ENCODE results near the gene TXNL4B.

The TXNL4B gene

DNA sequence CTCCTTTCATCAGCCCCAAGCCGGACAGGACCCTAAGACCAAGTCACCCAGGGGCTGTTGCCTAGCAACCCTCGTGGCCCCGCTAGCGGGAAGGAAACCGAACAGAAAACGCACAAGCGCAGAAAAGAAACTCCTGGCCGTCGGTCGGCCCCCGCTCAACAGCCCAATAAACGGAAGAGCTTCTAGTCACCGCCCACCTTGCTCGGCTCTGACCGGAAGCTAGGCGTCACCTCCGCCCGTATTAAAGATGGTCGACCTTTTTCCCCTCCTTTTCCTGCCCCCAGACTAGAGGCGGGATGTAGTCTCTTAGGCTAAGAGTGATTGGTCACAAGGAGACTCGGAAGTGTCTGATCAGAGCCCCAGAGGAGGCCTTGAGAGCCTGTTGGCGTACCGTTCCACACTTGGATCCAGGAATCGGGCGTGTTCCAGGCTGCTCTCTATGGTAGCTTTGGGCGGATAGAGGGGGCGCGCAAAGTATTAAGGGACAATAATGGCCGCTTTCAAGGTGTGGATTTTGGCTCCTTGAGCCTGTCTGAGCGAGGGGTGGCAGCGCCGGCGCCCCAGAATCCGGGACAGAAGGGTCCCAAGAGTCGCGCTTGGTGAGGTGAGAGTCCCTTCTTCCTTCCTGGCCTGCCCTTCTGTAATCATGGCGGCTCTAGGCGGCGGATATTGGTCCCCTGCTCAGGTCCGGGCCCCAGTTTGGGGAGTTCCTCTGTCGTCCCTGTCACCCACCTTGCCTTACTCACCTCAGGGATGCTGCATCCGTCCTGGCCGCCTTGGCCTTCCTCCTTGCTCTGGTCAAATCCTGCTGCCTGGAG, at the start of gene TXNL4B, which contains the start of gene DHX38:
Gene TXNL4B (minus strand): TSS at position 173 of the 818 bp plus-strand sequence. CDS start 2,871 bp downstream, outside the sequence.
Gene DHX38 (plus strand): TSS at position 400 of the 818 bp plus-strand sequence. CDS start 2,311 bp downstream, outside the sequence.
- peak; percentile 86 to 90 for DNase-seq (ENCODE audit: low read depth in 2 of 2)

DNA sequence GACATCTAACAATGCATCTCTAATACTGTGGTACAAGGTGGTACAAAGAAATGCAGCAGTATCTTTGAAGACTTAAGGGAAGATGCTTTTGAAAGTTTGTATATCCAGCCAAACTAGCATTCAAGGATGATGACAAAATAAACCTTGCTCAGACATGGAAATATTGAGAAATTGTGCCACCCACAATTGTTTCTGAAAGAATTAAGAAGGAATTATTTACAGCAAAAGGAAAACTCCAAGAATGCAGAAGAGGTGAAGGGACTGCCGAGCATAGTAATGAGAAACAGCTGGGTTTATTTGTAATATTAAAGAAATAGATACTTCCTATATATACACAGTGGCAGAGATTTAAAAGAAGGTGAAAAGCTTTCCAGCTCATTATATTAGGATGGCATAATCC, 49.1 kb upstream of the TXNL4B start:
- DNase-seq (ENCODE audit: low read depth in 2 of 2) = no peak

DNA sequence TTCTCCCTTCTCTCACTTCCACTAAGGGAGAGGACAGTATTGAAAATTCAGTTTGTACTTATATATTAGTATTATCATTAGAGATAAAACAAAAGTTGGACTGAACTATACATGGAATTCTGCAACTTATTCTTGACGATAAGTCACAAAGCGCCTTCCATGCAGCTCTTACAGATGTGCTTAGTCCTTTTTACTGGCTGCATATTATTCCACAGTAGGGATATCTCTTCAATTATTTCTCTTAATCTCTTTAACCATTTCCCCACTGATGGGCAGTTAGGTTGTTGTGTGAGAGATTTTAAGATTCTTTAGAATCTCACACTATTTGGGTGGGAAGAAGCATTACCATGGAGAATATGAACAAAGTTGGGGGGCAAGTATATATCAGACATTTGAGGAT, 46.5 kb upstream of the TXNL4B start:
- DNase-seq (ENCODE audit: low read depth in 2 of 2) = no peak

DNA sequence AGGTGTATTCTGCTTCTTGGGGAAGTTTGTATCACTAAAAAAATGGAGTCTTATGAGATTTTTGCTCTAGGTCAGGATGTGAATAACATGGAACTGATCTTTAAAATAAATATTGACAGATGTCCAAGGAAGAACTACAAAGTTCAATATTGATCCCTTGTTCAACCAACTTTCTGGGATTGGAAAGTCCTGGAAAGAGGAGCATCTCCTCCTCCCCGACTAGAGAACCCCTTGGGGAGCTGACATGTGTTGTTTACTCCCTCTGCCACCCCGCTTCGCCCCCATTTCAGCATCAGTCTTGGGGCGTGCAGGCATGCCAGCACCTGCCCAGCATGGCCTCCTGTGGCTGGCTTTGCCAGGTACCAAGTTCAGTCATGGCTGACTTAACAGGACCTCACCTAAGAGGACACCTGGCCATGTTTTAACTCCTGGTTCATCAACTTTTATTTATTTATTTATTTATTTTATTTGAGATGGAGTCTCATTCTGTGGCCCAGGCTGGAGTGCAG, 44.7 kb upstream of the TXNL4B start:
- no peak for DNase-seq (ENCODE audit: low read depth in 2 of 2)

DNA sequence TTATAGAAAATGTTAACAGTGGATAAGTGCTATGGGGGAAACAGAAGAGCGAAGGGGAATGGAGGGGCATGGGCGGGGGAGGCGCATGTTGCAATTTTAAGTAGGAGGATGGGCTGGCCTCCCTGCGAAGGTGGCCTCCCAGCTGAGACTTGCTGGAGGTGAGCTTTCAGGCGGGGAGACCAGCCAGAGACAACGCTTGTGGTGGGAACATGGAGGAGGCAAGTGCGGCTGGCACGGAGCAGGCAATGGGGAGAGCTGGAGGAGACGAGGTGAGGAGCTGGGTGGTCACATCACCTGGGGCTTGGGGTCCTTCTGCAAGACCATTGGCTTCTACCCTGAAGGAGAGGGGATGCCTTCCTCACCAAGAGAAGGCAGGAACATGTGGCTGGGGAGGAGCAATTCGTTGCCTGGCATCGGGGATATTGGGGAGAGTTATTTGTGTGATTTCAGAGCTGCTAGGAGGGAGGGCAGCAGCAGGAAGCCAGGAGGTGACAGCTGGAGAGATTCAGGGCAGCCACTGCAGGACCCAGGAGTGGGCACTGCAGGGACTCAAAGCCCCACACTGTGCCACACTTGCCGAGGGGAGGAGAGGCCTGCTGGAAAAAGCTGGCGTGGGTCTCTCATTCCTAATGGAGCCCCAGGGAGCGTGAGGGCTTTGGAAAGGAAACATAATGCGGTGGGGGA, 44.1 kb upstream of the TXNL4B start:
- no peak for DNase-seq (ENCODE audit: low read depth in 2 of 2)

DNA sequence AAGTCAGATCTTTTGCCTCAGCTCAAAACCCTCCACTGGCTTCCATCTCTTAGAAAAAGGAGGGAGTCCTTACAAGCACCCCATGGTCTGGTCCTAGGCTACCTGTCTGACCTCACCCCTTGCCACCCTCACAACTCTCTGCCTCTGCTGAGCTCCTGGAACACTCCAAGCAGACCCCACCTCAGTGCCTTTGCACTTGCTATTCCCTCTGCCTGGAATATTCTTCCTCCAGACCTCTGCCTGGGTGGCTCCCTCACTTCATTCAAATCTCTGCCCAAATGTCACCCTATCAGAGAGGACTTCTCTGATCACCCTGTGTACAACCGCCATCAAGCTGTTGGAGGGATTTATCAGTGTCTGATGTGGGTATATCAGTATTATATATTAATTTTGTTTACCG, 41.1 kb upstream of the TXNL4B start:
- DNase-seq (ENCODE audit: low read depth in 2 of 2) = no peak

DNA sequence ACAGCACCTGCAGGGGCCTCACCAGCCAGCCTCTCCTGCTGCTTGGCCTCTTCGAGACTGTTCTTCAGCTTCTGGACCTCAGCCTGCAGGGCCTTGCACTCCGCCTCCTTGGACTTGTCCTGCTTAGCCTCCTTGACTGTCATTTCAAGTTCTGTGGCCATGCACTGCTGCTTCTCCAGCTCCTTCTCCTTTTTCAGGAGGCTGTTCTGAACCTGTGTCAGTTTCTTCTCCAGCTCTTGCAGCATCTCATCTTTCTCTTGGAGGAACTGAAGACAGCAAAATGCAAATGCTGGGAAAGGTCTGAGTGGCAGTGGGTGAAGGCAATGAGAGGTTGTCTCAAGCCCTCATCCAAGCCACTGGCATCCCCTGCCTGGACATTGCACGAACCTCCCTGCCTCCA, 39.3 kb upstream of the TXNL4B start:
- no peak for DNase-seq (ENCODE audit: low read depth in 2 of 2)

DNA sequence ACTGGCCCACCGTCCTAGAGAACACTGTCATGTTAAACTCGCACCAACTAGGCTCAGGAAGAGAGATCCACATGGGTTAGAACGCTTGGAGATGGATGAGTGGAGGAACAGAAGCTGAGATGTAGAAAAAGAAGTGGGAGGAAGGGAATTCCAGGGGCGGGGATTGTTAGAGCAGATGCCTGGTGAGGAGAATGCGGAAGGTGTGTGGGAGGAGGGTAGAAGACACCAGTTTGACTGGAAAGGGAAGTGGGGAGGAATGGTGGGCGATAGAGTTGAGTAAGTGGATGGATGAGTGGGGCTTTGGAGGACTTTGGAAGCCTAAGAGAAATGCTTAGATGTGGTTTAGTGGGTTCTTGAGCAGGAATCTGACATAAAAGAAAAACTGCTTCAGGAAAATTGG, 37.6 kb upstream of the TXNL4B start:
- DNase-seq (ENCODE audit: low read depth in 2 of 2) = no peak

DNA sequence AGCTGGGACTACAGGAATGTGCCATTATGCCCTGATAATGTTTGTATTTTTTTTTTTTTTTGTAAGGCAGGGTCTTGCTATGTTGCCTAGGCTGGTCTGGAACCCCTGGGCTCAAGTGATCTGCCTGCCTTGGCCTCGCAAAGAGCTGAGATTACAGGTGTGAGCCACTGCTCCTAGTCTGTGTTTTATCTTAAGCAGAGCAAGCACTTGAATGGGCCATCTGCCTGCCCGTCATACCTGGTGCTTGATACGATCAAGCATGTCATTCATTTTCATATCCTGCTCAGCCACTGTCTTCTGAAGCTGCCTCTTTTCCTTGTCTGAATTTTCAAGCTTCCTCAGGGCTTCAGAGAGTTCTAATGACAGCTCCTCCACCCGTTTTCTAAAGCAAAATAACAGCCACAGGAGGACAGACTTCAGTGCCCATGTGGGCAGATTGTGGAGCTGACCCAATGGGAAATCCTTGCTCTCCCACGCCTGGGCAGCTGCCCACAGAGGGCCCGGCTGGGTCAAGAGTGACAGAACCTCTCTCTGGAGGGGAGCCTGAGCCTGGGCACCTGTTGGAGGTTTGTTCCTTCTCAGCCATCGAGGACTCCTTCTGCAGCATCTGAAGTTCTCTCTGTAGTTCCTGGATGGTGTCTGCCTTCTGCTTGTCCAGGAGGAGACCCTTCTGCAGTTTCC, 36.7 kb upstream of the TXNL4B start:
- no peak for DNase-seq (ENCODE audit: low read depth in 2 of 2)

DNA sequence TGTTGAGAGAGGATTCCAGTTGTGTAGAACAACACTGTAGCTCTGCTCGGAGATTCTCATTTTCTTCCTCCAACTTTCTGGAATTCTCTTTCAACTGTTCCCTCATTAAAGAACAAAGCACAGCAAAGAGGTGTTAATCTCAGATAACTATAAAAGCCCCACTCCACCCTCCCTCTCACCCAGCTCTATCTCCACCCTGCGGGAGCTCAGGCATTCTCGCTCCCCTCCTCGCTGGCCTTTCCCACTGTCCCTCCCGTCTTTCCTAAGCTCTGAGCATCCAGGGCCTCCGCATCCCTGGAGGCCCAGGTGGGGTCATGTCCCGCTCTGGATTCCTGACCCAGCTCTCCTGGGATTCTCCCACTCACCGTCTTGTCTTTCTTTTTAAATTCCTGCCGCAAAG, 35.3 kb upstream of the TXNL4B start:
- DNase-seq (ENCODE audit: low read depth in 2 of 2) = no peak

DNA sequence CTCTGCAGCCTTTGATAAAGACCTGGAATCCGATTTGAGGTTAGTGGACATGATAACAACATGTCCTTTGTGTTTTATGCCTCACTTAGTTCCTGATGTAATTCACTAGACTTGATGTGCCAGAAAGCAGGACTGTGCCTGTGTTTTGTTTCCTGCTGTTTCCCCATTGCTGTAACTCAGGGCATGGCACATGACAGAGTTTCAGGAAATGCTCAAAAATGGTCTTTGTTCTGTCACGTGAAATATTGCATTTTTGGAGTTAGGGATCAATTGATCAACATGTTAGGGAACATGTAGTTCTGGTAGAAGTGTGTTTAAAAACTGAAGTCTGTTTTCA, 33.0 kb upstream of the TXNL4B start:
- DNase-seq (ENCODE audit: low read depth in 2 of 2) = no peak

DNA sequence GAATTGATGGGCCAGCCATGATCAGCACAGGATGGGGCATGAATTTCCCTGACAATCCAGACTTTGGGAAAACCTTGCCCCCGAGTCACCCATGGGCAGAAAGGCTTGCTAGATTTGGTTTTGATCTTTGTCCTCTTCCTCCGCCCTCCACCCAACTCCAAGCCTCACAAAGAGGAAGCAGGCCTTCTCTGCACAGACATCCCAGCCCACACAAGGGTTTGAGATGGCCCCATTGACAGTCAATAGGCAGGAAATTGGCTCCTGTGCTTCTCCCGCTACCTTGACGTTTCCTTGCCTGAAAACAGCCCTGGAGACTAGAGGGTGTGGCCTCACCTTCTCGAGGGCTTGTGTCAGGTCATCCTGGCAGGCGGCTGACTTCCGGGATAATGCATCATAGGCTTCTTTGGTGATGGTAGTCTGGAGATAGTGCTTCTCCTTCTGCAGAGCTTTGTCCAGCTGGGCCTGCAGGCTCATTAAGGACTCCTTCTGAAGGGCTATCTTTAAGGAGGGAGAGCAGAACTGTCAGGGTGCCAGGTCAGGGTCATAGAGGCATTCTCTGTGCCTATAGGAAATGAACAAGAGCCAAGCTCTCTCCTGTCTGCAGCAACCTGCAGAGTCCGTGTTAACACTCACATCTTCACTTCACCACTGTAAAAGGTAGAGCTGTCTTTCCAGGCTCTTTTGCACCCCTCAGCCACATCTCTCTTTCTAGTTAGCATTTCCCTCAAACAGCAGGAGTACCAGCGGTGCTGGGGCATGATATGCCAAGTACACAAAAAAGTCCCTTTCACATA, 32.4 kb upstream of the TXNL4B start:
- no peak for DNase-seq (ENCODE audit: low read depth in 2 of 2)

DNA sequence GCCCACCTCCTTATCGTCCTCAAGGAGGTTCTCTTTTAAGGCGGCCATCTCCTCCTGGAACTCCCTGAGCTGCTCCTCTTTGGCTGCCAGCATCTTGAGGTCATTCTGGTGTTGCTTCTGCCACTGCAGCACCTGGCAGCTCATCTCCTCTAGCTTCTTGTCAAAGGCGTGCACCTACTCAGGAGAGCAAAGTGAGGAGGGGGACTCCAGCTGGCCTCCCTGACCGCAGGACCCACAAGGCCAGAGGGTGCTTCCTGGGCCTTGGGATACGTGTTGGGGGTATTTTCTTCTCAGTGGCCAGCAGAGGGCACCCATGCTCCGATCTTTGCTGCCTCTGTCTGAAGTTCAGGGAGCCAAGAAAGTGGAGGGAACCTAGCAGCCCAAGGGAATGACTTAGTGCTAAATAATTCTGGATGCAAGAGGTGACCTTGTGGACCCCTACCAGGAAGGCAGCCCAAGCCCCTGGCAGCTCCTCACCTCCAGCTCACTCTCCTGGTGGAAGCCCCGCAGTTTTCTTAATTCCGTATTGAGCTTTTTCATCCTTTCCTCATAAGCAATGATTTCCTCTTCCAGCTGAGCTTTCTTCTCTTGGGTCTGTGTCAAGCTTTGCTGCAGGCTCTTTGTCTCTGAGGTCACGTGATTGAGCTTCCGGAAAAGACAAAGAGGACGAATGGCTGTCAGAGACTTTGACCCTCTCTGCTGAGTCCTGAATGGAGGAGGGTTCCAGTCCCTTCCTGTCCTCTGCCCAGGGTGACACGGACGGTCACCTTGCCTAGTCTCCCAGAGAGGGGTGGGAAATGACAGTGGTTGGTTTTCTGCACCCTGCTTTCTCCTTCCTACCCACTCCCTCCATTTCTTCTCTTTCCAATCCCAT, 31.6 kb upstream of the TXNL4B start:
- DNase-seq (ENCODE audit: low read depth in 2 of 2) = peak; percentile 22 to 24

DNA sequence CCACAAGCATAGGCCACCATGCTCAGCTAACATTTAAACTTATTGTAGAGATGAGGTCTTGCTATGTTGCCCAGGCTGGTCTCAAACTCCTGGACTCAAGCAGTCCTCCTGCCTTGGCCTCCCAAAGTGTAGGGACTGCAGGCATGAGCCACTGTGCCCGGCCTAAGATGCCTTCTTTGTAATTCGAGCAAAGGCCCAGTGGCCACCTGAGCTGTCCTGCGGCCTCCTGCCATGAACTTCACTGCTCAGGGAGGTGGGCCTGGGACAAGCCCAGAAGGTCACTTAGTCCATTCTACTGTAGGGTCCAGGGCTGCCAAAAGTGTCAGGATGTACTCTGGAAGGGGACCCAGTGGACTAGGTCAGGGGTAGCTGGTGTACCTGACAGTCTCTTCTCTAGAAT, 30.7 kb upstream of the TXNL4B start:
- DNase-seq (ENCODE audit: low read depth in 2 of 2) = no peak

DNA sequence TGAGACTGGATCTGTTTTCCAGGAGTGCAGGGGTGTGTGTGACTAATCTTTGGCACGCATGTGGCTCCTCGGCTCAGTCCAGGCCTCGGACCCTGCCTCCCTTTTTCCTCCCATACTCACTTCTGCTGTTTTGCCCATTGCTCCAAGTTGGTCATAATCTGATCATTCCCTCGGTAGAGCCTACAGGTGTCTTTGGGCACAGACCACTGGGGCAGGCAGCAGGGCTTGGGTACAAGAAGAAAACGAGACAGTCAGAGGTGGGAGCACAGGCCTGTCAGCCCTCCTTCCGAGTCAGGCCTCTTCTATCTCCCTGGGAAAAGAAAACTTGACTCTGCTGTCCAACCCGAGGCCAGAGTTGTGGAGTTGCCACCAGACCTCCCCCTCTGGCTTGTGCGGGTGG, 30.0 kb upstream of the TXNL4B start:
- no peak for DNase-seq (ENCODE audit: low read depth in 2 of 2)

DNA sequence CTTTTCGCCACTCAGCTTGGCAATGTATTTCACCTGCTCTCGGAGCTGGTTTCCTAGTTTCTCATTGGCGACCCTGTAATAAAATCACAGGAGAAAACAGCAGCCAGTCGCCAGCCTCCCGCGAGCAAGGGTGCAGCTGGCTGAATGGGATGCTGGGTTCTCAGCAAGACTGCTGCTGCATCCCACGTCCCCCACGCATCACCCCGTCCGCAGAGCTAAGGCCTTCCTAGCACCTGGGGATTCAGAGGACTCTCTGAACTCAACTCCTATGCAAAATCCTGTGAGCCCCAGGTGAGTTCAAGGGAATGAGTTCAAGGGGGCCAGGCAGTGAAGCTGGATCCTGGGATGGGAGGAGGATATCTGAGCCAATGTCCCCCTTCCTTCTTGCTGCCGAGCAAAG, 29.5 kb upstream of the TXNL4B start:
- no peak for DNase-seq (ENCODE audit: low read depth in 2 of 2)

DNA sequence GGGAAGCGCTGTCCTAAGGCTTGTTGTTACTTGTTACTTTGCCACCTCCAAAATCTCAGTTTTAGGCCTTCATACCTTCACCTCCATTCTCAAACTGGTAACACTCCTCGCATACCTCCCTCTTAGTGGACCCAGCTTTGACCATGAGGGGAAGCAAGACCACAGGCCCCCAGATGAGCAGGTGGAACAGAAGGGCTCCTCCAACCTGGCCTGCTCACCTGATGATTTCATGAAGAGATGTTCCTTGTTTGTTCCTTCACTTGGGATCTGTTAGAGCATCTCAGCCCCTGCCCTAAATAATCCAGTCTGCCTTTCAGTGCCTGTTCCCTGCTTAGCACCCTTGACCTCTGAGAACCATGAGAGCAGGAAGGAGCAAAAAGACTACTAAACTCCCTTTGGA, 28.9 kb upstream of the TXNL4B start:
- no peak for DNase-seq (ENCODE audit: low read depth in 2 of 2)

DNA sequence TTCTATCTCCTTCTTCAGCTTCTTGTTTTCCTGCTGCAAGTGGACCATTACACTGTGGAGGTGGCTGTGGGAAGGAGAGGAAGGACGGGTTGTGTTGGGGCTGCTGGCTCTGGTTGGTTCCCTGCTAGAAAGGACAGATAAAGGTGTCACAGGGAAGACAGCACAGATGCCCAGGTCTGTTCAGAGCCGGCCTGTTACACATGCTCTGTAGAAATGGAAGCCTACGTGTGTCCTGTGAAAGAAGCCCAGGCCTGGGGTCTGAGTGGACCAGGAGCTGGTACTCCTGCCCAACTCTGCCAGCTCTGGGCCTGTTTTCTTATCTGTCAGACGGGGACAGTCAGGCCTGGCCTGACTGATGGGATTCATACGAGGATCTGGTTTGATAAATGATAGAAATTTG, 26.6 kb upstream of the TXNL4B start:
- no peak for DNase-seq (ENCODE audit: low read depth in 2 of 2)

DNA sequence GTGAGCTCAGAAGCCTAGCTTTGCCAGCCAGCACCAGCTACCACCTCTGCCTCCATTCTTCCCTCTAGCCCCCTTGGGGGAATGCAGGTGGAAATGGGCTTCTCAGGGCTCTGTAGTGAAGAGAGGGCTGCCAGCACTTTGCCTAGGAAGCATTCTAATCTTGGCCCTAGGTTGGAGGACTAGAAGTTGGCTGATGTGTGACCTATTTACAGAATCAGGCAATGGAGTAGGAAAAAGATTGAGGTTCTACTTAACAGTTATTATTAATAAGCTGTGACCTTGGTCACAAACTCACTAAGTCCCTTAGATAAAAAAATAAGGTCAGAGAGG, 20.2 kb upstream of the TXNL4B start:
- DNase-seq (ENCODE audit: low read depth in 2 of 2) = no peak

DNA sequence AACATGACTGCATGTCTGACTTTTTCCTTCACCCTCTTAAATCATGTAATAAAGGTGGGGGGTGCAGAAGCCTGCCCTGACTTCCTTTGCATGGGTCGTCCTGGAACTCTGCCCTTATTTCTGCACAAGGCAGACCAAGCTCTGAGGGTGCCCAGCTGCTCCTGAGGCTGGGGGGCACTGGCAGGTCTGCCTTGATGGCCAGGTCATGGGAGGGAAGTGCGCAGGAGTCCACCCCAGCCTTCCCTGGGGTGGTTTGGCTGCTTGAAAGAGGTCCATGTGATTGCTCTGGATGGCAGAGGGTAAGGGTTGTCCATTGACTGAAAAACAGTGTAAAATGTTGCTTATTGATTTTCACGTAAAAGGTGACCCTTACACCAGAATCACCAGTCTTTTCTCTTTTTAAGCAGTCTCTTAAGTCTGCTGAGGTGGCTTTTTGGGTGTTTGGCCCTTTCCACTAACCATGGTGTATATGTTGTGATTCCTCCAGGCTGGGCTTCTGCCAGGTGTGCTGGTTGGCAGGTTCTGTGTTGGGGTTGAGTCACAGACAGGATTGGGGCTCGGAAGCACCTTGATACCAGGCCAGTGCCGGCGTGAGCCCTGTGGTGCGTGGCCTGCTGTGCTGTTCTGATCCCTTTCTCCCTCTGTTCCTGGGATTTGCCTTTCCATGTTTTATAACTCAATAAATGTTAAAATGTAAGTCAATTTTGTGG, 19.6 kb upstream of the TXNL4B start:
- no peak for DNase-seq (ENCODE audit: low read depth in 2 of 2)
